ENCODE data around the gene PIK3CD. TPM values are rescaled to one million over a fixed set of nuclear protein-coding genes. Genes with fewer than 3 reads are reported as not detected.

The PIK3CD gene
- total and polyA plus RNA-seq, 12 donors = 1.3 to 16.4 (median 9.1) TPM

GRCh38 chr1:9726905-9727595, 75.5 kb downstream of the PIK3CD start:
- H3K9me3 ChIP-seq (replicated peaks in 1 of 3) = no peaks in the 10 kb centered on the region
- H3K36me3 ChIP-seq (replicated peaks in 1 of 2) = peaks cover 0 to 52% of the 10 kb centered on the region in 2 donors
- no peak for TF ChIP-seq POLR2A (IDR thresholded peaks at IDR 0.05)
- no peak for TF ChIP-seq CTCF (IDR thresholded peaks at IDR 0.05)
- 81 to 86% (median 83%) methylated on average over 19 to 25 of the region's 25 CpGs for WGBS, 4 donors
- no peak overlapping the region for H3K4me3 ChIP-seq
- H3K27me3 ChIP-seq = no peaks in the 10 kb centered on the region
- DNase-seq = no peak
- H3K4me1 ChIP-seq (replicated peaks in 1 of 2) = no peaks in the 10 kb centered on the region
- intact Hi-C loops (cut with DNase I) = loop anchor here in 1 of 2 donors (10.0 kb wide), 1 partner anchor 138 kb away; no protein-coding TSS in a partner anchor
- H3K27ac ChIP-seq = no peak overlapping the region

GRCh38 chr1:9728451-9729295, 77.1 kb downstream of the PIK3CD start:
- intact Hi-C loops (cut with DNase I) = loop anchor here in 1 of 2 donors (10.0 kb wide), 1 partner anchor 136 kb away; no protein-coding TSS in a partner anchor
- no peak for DNase-seq

GRCh38 chr1:9729523-9729922, 78.0 kb downstream of the PIK3CD start:
- no peaks in the 10 kb centered on the region for H3K4me1 ChIP-seq (replicated peaks in 1 of 2)
- TF ChIP-seq CTCF (IDR thresholded peaks at IDR 0.05) (no peak), POLR2A (IDR thresholded peaks at IDR 0.05) (no peak)
- intact Hi-C loops (cut with DNase I) = loop anchor here in 1 of 2 donors (10.0 kb wide), 1 partner anchor 135 kb away; no protein-coding TSS in a partner anchor
- WGBS, 4 donors = 93 to 97% (median 93%) methylated on average over 10 to 12 of the region's 12 CpGs
- H3K27me3 ChIP-seq = no peaks in the 10 kb centered on the region
- H3K36me3 ChIP-seq (replicated peaks in 1 of 2) = peaks cover 0 to 73% of the 10 kb centered on the region in 2 donors
- H3K9me3 ChIP-seq (replicated peaks in 1 of 3) = no peaks in the 10 kb centered on the region
- no peak for DNase-seq
- no peak overlapping the region for H3K4me3 ChIP-seq
- H3K27ac ChIP-seq = no peak overlapping the region

More at GRCh38 chr1:9728451-9729295, 77.1 kb downstream of the PIK3CD start:
- WGBS, 4 donors = 91% methylated on average over 26 to 33 of the region's 33 CpGs
- Histone ChIP-seq H3K4me1 (replicated peaks in 1 of 2) (no peaks in the 10 kb centered on the region), H3K27me3 (no peaks in the 10 kb centered on the region), H3K9me3 (replicated peaks in 1 of 3) (no peaks in the 10 kb centered on the region), H3K4me3 (no peak overlapping the region), H3K27ac (no peak overlapping the region), H3K36me3 (replicated peaks in 1 of 2) (peaks cover 0 to 65% of the 10 kb centered on the region in 2 donors)
- TF ChIP-seq POLR2A (IDR thresholded peaks at IDR 0.05) (no peak), CTCF (IDR thresholded peaks at IDR 0.05) (no peak)
